ENCODE measurements around the gene ZFP42. TPM values are rescaled to one million over a fixed set of nuclear protein-coding genes. Genes with fewer than 3 reads are reported as not detected.

ZFP42 gene
- not detected for total RNA-seq

DNA sequence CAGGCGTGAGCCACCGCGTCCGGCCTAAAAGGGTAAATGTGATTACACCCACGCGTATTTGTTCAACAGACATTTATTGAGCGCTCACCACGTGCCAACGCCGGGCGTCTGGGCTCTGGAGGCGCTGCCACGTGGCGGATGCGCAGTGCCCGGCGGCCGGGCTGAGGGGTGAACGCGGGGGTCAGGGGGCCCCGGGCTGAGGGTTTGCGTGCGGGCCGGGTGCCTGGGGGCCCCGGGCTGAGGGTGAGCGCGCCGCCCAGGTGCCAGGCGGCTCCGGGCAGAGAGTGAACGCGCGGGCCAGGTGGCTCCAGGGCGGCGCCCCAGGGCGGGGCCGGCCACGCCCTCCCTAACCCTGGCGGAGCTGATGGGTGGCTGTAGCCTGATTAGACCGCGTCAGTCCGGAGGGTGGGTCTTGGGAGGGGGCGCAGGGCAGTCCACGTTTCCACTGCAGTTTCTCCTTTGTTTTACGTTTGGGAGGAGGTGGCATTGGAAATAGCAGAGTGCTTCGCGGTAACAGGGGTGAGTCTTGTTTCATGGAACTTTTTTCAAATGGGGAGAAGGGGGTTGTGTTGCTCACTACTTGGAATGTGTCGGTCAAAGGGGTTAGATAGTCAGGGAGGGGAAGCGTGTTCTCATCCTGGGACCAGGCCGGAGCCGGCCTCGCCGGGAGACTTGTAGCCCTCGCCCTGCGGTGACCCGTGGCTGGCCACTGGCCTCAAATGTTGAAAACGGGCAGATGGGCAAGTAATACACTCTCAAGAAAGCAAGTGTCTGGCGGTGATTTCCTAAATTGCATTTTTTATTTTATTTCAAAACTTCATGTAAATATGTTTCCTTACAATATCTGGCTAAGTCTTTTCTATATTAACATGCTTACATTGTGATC lies at the start of gene ZFP42:
Gene ZFP42, plus strand, starts transcription at position 450 of the 886 bp plus-strand sequence. CDS start 7,037 bp downstream, outside the sequence.
- Histone ChIP-seq H3K36me3 (no peaks in the 10 kb centered on the region), H3K4me1 (no peaks in the 10 kb centered on the region), H3K4me3 (no peak within 1 kb of the TSS), H3K27ac (no peak within 1 kb of the TSS), H3K27me3 (no peaks in the 10 kb centered on the region), H3K9me3 (peaks cover 0 to 15% (median 0%) of the 10 kb centered on the region in 4 donors)
- no peak for DNase-seq
- TF ChIP-seq POLR2A (IDR thresholded peaks at IDR 0.05) (no peak), CTCF (IDR thresholded peaks at IDR 0.05) (no peak)

GRCh38 chr4:187961171-187961570 lies 34.4 kb upstream of the ZFP42 start:
- Histone ChIP-seq H3K4me1 (no peaks in the 10 kb centered on the region), H3K4me3 (no peak overlapping the region), H3K27me3 (no peaks in the 10 kb centered on the region), H3K27ac (no peak overlapping the region), H3K9me3 (no peaks in the 10 kb centered on the region), H3K36me3 (no peaks in the 10 kb centered on the region)
- DNase-seq = no peak
- TF ChIP-seq POLR2A (IDR thresholded peaks at IDR 0.05) = no peak
- no peak for TF ChIP-seq CTCF (IDR thresholded peaks at IDR 0.05)

DNA sequence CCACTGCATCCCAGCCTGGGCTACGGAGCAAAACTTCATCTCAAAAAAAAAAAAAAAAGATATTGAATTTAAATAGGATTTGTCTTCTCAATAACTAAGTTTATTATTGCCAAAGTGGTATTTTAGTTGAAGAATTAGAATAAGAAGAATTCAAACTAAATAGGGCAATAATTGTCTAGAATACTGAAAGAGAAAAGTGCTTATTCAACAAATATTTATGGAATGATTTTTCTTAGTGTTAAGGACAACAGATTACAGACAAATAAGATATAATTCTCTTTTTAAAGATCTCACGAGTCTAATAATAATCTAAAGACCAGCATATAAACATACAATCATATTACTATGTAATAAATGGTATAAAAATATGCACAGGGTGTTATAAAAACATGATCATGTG lies 33.6 kb upstream of the ZFP42 start:
- DNase-seq = no peak
- Histone ChIP-seq H3K27ac (no peak overlapping the region), H3K9me3 (no peaks in the 10 kb centered on the region), H3K4me1 (no peaks in the 10 kb centered on the region), H3K4me3 (no peak overlapping the region), H3K27me3 (no peaks in the 10 kb centered on the region), H3K36me3 (no peaks in the 10 kb centered on the region)
- TF ChIP-seq CTCF (IDR thresholded peaks at IDR 0.05) = no peak
- TF ChIP-seq POLR2A (IDR thresholded peaks at IDR 0.05) = no peak

DNA sequence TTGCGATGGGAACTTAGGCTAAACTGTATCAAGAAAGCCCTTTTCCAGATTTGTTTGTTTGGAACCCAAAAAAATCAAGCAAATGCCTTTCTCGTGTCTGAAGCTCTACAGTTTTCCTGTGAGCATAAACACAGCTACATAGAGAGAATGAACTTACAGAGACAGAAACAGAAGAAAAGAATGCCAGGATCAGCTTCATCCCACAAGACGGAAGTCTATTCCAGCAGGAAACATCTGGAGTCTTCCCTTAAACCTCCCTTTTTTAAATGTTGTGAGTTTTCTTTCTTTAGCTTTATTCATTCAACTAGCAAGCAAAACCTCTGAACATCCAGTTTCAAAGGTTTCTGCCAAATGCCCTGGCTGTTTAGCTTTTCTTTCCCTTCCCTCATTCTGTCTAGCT lies 32.6 kb upstream of the ZFP42 start:
- TF ChIP-seq CTCF (IDR thresholded peaks at IDR 0.05) = no peak
- no peak for TF ChIP-seq POLR2A (IDR thresholded peaks at IDR 0.05)
- H3K4me3 ChIP-seq = no peak overlapping the region
- no peaks in the 10 kb centered on the region for H3K27me3 ChIP-seq
- no peaks in the 10 kb centered on the region for H3K4me1 ChIP-seq
- DNase-seq = no peak
- H3K9me3 ChIP-seq = no peaks in the 10 kb centered on the region
- H3K27ac ChIP-seq = no peak overlapping the region
- H3K36me3 ChIP-seq = no peaks in the 10 kb centered on the region

GRCh38 chr4:187965726-187966125 lies 29.8 kb upstream of the ZFP42 start:
- H3K36me3 ChIP-seq = no peaks in the 10 kb centered on the region
- no peaks in the 10 kb centered on the region for H3K9me3 ChIP-seq
- no peak for DNase-seq
- no peak overlapping the region for H3K27ac ChIP-seq
- no peaks in the 10 kb centered on the region for H3K27me3 ChIP-seq
- no peaks in the 10 kb centered on the region for H3K4me1 ChIP-seq
- TF ChIP-seq CTCF (IDR thresholded peaks at IDR 0.05) (no peak), POLR2A (IDR thresholded peaks at IDR 0.05) (no peak)
- no peak overlapping the region for H3K4me3 ChIP-seq

All from Peyer's patch (tissue), 4 donors.